Measurements from ENCODE around the gene BID.
"Not testable (repeated sequence)": the region's sequence is repeated elsewhere in the genome, so short reads cannot be mapped to it uniquely, and the experiment has no call there.

BID gene

DNA sequence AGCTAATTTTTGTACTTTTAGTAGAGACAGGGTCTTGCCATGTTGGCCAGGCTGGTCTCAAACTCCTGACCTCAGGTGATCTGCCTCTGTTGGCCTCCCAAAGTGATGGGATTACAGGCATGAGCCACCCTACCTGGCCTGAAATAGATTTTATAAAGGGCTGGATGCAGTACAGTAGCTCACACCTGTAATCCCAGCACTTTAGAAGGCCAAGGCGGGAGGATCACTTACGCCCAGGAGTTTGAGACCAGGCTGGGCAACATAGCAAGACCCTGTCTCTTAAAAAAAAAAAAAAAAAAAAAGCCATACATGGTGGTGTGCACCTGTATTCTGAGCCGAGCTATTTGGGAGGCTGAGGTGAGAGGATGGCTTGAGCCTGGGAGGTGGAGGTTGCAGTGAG is 76.0 kb downstream of the BID start:
- DNase-seq, result not testable (repeated sequence)

DNA sequence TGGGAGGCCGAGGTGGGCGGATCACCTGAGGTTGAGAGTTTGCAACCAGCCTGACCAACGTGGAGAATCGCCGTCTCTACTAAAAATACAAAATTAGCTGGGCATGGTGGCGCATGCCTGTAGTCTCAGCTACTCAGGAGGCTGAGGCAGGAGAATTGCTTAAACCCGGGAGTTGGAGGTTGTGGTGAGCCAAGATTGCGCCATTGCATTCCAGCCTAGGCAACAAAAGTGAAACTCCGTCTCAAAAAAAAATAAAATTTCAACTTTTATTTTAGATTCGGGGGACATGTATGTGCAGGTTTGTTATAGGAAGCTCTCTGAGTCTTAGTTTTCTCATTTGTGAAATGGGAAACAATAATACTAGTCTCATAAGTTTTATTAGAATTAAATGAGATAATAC is 77.1 kb downstream of the BID start:
- DNase-seq, result peak; percentile 26 to 37

DNA sequence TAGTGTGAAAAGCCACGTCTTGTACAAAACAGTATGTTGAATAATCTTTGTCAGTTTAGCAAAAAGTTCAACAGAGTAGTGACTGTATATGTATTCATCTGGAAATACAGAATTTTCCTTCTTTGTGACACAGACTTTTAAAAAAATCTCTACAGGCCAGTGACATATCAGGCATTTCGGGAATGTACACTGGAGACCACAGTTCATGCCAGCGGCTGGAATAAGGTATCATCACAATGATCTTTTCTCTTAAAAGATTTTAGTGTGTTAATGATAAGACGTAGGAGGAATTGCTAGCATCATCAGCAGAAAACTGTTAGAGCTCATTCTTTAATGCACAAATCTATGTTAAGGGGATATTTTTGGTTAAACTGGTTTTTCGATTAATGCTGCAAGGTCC is 78.3 kb downstream of the BID start:
- no peak for DNase-seq

DNA sequence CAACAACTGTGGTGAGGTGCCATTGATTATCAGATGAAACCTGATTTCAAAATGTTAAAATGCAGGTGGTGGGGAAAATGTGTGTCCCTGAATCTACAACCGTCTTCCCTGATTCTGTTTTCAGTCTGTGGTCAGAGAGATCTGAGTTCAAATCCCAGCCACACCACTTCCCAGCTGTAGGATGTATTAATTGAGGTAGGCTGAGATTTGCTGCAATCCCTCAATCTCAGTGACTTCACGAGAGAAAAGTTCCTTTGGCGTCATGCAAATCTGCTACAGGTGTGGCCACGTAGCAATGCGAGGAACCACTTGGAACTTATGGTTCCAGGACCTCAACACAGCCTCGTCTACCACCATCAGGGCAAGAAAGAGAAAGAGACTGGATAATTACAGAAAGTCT is 79.5 kb downstream of the BID start:
- DNase-seq, result no peak

DNA sequence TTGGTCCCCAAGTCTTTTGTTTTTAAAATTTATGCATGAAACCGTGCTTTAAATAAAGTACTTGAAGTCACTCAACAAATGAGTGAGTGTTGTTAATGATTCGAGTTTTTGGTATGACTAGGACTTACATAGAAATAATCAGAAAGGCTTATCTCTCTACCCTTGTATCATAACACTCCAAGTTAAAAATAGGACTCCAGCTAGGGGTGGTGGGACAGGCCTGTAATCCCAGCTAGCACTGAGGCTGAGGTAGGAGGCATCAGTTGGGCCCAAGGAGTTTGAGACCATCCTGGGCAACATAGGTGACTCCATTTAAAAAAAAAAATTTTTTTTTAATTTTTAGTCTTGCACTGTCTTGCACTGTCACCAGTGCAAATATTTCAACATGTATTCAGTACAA is 80.1 kb downstream of the BID start:
- no peak for DNase-seq

DNA sequence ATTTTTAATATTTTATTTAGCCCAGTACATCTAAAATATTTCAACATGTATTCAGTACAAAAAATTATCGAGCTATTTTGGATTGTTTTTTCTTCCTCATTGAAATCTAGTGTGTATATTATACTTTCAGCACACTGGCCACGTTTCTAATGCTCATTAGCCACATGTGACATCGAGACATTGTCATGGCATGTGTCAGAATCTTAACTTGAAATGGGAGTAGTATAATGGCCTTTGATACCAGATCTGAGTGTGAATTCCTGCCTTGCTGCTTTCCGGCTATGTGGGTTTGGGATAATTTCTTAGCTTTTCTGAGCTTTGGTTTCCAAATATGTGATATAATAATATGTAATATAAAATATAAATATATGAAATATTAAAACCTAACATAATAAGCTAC is 81.4 kb downstream of the BID start:
- DNase-seq, result no peak

DNA sequence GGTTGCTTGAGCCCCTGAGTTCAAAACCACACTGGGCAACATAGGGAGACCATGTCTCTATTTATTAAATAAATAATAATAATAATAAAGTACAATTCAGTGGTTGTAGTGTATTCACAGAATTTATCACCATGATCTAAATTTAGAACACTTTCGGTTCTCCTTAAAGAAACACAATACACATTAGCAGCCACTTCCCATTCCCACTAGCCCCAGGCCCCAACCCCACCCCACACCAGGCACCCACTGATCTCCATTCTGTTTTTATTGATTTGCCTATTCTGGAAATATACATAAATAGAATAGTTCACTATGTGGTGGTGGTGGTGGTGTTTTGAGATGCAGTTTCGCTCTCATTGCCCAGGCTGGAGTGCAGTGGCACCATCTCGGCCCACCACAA is 90.0 kb downstream of the BID start:
- peak; percentile 4 to 31 for DNase-seq

Measured in inflammatory macrophage (primary cell).